ENCODE results near the gene MIPEP.

- TF ChIP-seq CTCF (IDR thresholded peaks at IDR 0.05; ENCODE audit: low read depth, low read length) (no peak), EZH2phosphoT487 (IDR thresholded peaks at IDR 0.05; ENCODE audit: low read depth) (no peak)
Measured at GRCh38 chr13:23754506-23754905, 134.7 kb downstream of the MIPEP start.
